Vagina (tissue), 2 donors: Measurements from ENCODE around the gene TDRD7. TPM values are rescaled to one million over a fixed set of nuclear protein-coding genes. Genes with fewer than 3 reads are reported as not detected.

Experiments used
- DNase-seq, 2 donors: peaks; one replicate each; pipeline ENCODE4 v3.0.0-alpha.2; 2017; ENCODE audit errors: extremely low spot score in 2 of 2
- H3K27ac ChIP-seq: fragments of 200-600 bp; sonication (generic); one replicate; pipeline ENCODE4 v1.5.1; 2019
- H3K27me3 ChIP-seq: fragments of 200-600 bp; sonication (generic); one replicate; pipeline ENCODE4 v1.5.1; 2019
- H3K36me3 ChIP-seq, 2 donors: fragments of 200-600 bp; sonication (generic); one replicate each; pipeline ENCODE4 v1.5.1; 2017 to 2019
- H3K4me1 ChIP-seq: fragments of 200-600 bp; sonication (generic); one replicate; pipeline ENCODE4 v1.5.1; 2019
- H3K4me3 ChIP-seq, 2 donors: fragments of 200-600 bp; sonication (generic); 1 replicate in 1 of 2; 2 replicates in 1 of 2; pipeline ENCODE4 v1.5.1; 2016 to 2019
- H3K9me3 ChIP-seq: fragments of 200-600 bp; sonication (generic); one replicate; pipeline ENCODE4 v1.5.1; 2019
- POLR2A ChIP-seq, 2 donors: fragments of 450-650 bp; IDR thresholded peaks; one replicate each; pipeline ENCODE4 v1.6.1; 2017; ENCODE audit warnings: antibody characterized with exemption in 2 of 2, mild to moderate bottlenecking in 2 of 2, moderate library complexity in 2 of 2
- POLR2AphosphoS5 ChIP-seq, 2 donors: sonication (generic); formaldehyde crosslinking; IDR thresholded peaks; one replicate each; pipeline ENCODE4 v1.9.0; 2017; ENCODE audit warnings: antibody characterized with exemption in 2 of 2, mild to moderate bottlenecking in 2 of 2, low read depth in 1 of 2; ENCODE audit not compliant: insufficient read depth in 1 of 2
- intact Hi-C: fragments of 100-400 bp; cut with DNase I; formaldehyde crosslinking; loops from one replicate; pipeline ENCODE4 v1.15.1; 2023
- total RNA-seq: library from RNA; depleted of rRNA; stranded (reverse); fragments of >200 nt; gene quantifications from one replicate; pipeline ENCODE4 v1.2.3, GENCODE V29; 2016
- TF ChIP-seq, protein P1 (sequence below), 3 experiments: fragments of 450-650 bp in 2 of 3; fragments of 200-600 bp in 1 of 3; sonication (generic) in 1 of 3; IDR thresholded peaks; one replicate each; pipeline ENCODE4 v1.5.1; 2017 to 2019; ENCODE audit warnings: antibody characterized with exemption in 3 of 3, mild to moderate bottlenecking in 2 of 3, moderate library complexity in 2 of 3

TDRD7 gene
- total RNA-seq, 1 donor from 2014 or later, result 13.5 TPM

DNA sequence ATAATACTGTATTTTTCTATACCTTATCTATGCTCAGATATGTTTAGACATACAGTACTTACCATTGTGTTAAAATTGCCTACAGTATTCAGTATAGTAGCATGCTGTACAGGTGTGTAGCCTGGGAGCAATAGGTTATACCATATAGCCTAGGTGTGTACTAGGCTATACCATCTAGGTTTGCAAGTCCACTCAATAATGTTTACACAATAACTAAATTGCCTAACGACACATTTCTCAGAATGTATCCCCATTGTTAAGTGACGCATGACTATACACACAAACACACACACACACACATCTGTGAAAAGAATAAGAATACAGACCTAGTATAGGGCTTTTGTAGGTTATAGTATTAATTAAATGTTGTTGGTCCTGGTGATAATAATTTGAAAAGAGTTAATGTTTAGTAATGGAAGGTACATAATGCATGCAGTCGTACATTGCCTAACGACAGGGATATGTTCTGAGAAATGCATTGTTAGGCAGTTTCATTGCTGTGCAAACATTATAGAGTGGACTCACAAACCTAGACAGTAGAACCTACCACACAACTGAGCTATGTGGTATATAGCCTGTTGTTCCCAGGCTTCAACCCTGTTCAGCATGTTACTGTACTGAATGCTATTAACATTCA lies 13.6 kb downstream of the TDRD7 start:
- intact Hi-C loops, result no loop called here
- no peaks in the 10 kb centered on the region for H3K27me3 ChIP-seq
- DNase-seq, result no peak
- H3K27ac ChIP-seq, result no peak overlapping the region
- TF ChIP-seq, protein P1, sequence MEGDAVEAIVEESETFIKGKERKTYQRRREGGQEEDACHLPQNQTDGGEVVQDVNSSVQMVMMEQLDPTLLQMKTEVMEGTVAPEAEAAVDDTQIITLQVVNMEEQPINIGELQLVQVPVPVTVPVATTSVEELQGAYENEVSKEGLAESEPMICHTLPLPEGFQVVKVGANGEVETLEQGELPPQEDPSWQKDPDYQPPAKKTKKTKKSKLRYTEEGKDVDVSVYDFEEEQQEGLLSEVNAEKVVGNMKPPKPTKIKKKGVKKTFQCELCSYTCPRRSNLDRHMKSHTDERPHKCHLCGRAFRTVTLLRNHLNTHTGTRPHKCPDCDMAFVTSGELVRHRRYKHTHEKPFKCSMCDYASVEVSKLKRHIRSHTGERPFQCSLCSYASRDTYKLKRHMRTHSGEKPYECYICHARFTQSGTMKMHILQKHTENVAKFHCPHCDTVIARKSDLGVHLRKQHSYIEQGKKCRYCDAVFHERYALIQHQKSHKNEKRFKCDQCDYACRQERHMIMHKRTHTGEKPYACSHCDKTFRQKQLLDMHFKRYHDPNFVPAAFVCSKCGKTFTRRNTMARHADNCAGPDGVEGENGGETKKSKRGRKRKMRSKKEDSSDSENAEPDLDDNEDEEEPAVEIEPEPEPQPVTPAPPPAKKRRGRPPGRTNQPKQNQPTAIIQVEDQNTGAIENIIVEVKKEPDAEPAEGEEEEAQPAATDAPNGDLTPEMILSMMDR (IDR thresholded peaks at IDR 0.05), result no peak
- no peak for TF ChIP-seq POLR2A (IDR thresholded peaks at IDR 0.05)
- TF ChIP-seq POLR2AphosphoS5 (IDR thresholded peaks at IDR 0.05; ENCODE audit: insufficient read depth in 1 of 2, low read depth in 1 of 2), result no peak
- H3K36me3 ChIP-seq, result peaks cover 0 to 4% of the 10 kb centered on the region in 2 donors
- no peaks in the 10 kb centered on the region for H3K4me1 ChIP-seq
- H3K4me3 ChIP-seq, result no peak overlapping the region
- H3K9me3 ChIP-seq, result no peaks in the 10 kb centered on the region

DNA sequence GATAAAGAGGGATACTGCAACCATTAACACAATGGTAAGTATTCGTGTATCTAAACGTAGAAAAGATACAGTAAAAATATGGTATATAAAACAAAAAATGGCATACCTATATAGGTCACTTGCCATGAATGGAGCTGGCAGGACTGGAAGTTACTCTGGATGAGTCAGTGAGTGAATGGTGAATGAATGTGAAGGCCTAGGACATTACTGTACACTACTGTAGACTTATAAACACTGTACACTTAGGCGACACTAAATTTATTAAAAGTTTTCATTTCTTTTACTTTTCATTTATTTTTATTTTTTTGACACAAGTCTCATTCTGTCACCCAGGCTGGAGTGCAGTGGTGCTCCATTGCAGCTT lies 14.1 kb downstream of the TDRD7 start:
- H3K27ac ChIP-seq, result no peak overlapping the region
- intact Hi-C loops, result no loop called here
- no peak for DNase-seq

DNA sequence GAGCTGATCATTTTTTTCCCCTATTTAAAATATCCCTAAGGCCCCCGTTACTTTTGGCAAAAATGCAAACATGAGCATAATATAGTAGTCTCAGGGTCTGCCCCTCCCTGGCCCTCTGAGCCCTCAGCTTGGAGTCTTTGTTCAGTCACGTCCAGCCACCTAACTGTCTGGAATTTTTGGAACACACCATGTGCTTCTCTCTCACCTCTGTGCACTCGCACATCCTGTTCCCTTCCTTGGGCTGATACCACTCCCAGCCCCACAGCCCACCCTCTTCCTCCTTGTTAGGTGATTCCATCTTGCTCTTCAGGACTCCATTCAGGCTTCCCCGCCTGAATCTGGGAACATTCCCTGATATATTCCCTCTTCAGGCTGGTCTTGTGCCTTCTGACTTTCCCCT lies 16.0 kb downstream of the TDRD7 start:
- no peak overlapping the region for H3K27ac ChIP-seq
- no peak for DNase-seq
- H3K4me1 ChIP-seq, result no peaks in the 10 kb centered on the region
- H3K27me3 ChIP-seq, result no peaks in the 10 kb centered on the region
- intact Hi-C loops, result no loop called here
- no peak overlapping the region for H3K4me3 ChIP-seq
- TF ChIP-seq, protein P1 (IDR thresholded peaks at IDR 0.05), result no peak
- peaks cover 0 to 16% of the 10 kb centered on the region in 2 donors for H3K36me3 ChIP-seq
- H3K9me3 ChIP-seq, result no peaks in the 10 kb centered on the region

More for the DNA sequence above, 14.1 kb downstream of the TDRD7 start:
- Histone ChIP-seq H3K4me3 (no peak overlapping the region), H3K36me3 (peaks cover 0 to 8% of the 10 kb centered on the region in 2 donors), H3K9me3 (no peaks in the 10 kb centered on the region), H3K4me1 (no peaks in the 10 kb centered on the region), H3K27me3 (no peaks in the 10 kb centered on the region)
- TF ChIP-seq, protein P1 (IDR thresholded peaks at IDR 0.05), result no peak
- TF ChIP-seq POLR2AphosphoS5 (IDR thresholded peaks at IDR 0.05; ENCODE audit: insufficient read depth in 1 of 2, low read depth in 1 of 2) (no peak), POLR2A (IDR thresholded peaks at IDR 0.05) (no peak)

DNA sequence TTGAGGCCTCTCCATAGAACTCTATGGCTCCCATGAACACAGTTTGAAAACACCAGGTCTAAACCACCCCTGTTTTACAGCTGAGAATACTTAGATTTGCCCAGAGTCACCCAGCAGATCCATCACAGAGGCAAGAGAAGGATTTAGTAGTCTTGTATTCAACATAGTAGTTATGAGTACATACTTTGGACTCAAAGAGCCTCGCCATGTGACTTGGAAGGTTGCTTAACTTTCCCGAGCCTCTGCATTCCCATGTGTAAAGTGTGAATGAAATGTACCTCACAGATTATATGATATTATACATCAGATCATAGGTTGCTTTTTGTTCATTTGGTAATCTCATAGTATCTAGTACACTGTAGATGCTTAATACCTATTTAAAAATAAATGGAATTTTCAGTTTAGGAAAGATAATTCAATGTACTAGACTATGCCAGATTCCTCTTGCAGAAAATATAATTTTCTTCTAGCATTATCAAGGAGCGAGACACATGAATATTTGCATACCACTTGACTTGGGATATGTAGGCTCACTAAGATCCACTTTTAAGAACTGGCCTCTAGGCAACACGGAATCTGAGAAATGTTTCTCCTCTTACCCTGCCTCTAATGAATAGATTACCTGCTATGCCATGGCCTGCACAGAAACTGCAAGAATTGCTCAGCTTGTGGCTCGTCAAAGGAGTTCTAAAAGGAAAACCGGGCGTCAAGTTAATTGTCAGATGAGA lies 18.6 kb downstream of the TDRD7 start:
- intact Hi-C loops, result no loop called here
- DNase-seq, result no peak
- no peaks in the 10 kb centered on the region for H3K4me1 ChIP-seq
- H3K27ac ChIP-seq, result no peak overlapping the region
- H3K9me3 ChIP-seq, result no peaks in the 10 kb centered on the region
- TF ChIP-seq, protein P1 (IDR thresholded peaks at IDR 0.05), result no peak
- TF ChIP-seq POLR2AphosphoS5 (IDR thresholded peaks at IDR 0.05; ENCODE audit: insufficient read depth in 1 of 2, low read depth in 1 of 2) (no peak), POLR2A (IDR thresholded peaks at IDR 0.05) (no peak)
- no peak overlapping the region for H3K4me3 ChIP-seq
- no peaks in the 10 kb centered on the region for H3K27me3 ChIP-seq
- H3K36me3 ChIP-seq, result peaks cover 0 to 16% of the 10 kb centered on the region in 2 donors

DNA sequence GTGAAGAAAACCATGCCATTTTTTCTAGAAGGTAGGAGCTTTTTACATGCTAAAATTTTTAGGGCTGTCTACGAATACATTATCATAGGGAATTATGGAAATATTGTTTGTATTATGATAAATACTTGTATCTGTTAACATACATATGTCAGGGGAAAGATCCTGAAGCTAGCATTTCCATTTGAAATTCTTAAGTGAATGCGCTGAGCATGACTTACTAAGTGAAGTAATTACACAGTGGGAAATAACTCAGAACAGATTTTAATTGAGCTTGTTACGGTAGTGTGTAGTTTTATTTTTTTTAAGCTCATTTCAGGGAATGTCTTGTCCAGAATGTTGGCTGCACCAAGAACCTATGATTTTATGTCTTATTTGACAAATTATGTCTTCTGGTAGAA lies 19.1 kb downstream of the TDRD7 start:
- DNase-seq, result no peak
- Histone ChIP-seq H3K27ac (no peak overlapping the region), H3K4me1 (no peaks in the 10 kb centered on the region), H3K36me3 (peaks cover 0 to 16% of the 10 kb centered on the region in 2 donors), H3K4me3 (no peak overlapping the region), H3K27me3 (no peaks in the 10 kb centered on the region), H3K9me3 (no peaks in the 10 kb centered on the region)
- TF ChIP-seq POLR2A (IDR thresholded peaks at IDR 0.05) (no peak), POLR2AphosphoS5 (IDR thresholded peaks at IDR 0.05; ENCODE audit: insufficient read depth in 1 of 2, low read depth in 1 of 2) (no peak)
- TF ChIP-seq, protein P1 (IDR thresholded peaks at IDR 0.05), result no peak
- intact Hi-C loops, result no loop called here
